ENCODE data around the gene OLFM1. TPM values are rescaled to one million over a fixed set of nuclear protein-coding genes. Genes with fewer than 3 reads are reported as not detected.

OLFM1 gene
- total RNA-seq, 4 donors from 2014 or later, result 8.5 to 73.9 (median 19.1) TPM

DNA sequence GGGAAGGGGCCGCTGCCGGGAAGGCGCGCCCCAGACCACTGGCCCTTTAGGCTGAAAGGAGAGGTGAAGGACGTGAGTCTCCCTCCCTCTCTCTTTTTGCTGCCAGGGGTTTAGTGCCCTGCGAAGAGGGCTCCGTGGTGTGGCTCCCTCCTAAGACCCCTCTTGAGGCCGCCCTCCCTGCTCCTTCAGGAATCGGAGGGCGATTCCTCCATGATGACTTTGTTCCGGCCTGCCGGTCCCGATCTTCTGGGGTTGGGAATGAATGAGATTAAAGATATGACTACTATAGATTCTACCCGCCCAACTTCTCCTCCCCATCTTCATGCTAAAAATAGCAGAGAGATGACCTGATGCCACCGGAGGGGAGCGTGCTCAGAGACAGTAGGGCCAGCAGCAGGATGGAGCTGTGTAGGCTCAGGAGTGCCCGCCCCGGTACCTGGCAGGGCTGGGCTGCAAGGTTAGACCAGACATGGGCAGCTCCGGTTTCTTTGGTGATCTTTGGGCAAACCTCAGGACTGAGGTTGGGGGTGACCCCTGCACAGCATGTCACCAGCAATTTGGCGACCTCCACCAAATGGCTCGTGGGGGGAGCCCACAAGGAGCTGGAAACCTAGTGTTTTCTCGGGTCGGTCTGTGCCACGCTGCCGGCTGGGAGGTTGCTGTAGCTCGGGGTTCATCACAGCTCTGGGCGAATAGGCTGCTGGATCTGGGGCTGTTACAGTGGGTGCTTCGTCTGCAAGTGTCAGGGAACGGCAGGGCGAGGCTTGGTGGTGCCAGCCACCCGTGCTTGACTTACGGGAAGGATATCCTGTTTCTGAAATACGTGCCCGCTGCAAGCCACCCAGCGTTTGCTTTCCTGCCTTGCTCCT is 1.7 kb downstream of the OLFM1 start:
- intact Hi-C loops (cut with DNase I; ENCODE audit: low total_unique reads), result loop anchor here (10.0 kb wide), 1 partner anchor 256 kb away; no protein-coding TSS in a partner anchor
- peaks cover 0 to 13% of the 10 kb centered on the region in 2 donors for H3K4me1 ChIP-seq
- H3K36me3 ChIP-seq, result no peaks in the 10 kb centered on the region
- H3K27ac ChIP-seq, result no peak overlapping the region
- H3K9me3 ChIP-seq, result no peaks in the 10 kb centered on the region
- H3K27me3 ChIP-seq, result peaks cover 0 to 13% of the 10 kb centered on the region in 2 donors
- peak overlapping the region; percentile 1 to 42 for H3K4me3 ChIP-seq
- no peak for DNase-seq
- TF ChIP-seq, protein P1, sequence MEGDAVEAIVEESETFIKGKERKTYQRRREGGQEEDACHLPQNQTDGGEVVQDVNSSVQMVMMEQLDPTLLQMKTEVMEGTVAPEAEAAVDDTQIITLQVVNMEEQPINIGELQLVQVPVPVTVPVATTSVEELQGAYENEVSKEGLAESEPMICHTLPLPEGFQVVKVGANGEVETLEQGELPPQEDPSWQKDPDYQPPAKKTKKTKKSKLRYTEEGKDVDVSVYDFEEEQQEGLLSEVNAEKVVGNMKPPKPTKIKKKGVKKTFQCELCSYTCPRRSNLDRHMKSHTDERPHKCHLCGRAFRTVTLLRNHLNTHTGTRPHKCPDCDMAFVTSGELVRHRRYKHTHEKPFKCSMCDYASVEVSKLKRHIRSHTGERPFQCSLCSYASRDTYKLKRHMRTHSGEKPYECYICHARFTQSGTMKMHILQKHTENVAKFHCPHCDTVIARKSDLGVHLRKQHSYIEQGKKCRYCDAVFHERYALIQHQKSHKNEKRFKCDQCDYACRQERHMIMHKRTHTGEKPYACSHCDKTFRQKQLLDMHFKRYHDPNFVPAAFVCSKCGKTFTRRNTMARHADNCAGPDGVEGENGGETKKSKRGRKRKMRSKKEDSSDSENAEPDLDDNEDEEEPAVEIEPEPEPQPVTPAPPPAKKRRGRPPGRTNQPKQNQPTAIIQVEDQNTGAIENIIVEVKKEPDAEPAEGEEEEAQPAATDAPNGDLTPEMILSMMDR (IDR thresholded peaks at IDR 0.05), result no peak
- TF ChIP-seq POLR2A (IDR thresholded peaks at IDR 0.05), result no peak

DNA sequence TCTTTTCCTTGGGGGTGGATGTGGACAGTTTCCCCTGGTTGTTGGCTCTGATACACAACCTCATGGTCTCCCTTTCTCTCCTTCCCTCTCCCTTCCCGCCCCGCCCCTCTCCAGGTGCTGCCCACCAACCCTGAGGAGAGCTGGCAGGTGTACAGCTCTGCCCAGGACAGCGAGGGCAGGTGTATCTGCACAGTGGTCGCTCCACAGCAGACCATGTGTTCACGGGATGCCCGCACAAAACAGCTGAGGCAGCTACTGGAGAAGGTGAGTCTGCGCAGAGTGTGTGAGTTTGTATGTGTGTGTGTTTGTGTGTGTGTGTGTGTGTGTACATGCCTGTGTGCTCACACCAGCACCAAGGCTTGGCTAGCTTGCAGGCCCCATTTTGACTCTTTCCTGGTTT is 2.6 kb downstream of the OLFM1 start:
- TF ChIP-seq, protein P1 (IDR thresholded peaks at IDR 0.05), result no peak
- no peak for TF ChIP-seq POLR2A (IDR thresholded peaks at IDR 0.05)
- intact Hi-C loops (cut with DNase I; ENCODE audit: low total_unique reads), result no loop called here
- Histone ChIP-seq H3K4me1 (peaks cover 0 to 13% of the 10 kb centered on the region in 2 donors), H3K9me3 (no peaks in the 10 kb centered on the region), H3K27me3 (peaks cover 0 to 13% of the 10 kb centered on the region in 2 donors), H3K4me3 (no peak overlapping the region), H3K36me3 (no peaks in the 10 kb centered on the region), H3K27ac (no peak overlapping the region)
- no peak for DNase-seq

DNA sequence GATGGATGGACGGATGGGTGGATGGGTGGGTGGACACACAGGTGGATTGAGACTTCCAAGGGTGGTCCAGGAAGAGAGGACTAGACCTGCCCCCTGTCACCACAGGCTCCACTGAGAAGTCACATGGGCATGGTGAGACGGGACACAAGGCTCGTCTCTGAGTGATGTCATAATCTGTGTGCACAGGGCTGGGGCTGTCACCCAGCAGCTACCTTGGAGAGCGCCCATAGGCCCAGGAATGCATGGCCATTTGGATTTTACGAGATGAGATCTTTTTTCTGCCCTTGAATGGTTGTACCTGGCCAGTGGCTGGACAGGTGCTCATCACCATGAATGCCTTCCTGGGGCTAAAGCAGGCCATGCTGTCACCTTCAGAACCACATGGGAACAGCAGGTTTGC is 3.1 kb downstream of the OLFM1 start:
- H3K27me3 ChIP-seq, result peaks cover 0 to 13% of the 10 kb centered on the region in 2 donors
- TF ChIP-seq POLR2A (IDR thresholded peaks at IDR 0.05), result no peak
- TF ChIP-seq, protein P1 (IDR thresholded peaks at IDR 0.05), result no peak
- H3K9me3 ChIP-seq, result no peaks in the 10 kb centered on the region
- DNase-seq, result no peak
- no peak overlapping the region for H3K4me3 ChIP-seq
- peaks cover 0 to 13% of the 10 kb centered on the region in 2 donors for H3K4me1 ChIP-seq
- intact Hi-C loops (cut with DNase I; ENCODE audit: low total_unique reads), result no loop called here
- no peak overlapping the region for H3K27ac ChIP-seq
- no peaks in the 10 kb centered on the region for H3K36me3 ChIP-seq

DNA sequence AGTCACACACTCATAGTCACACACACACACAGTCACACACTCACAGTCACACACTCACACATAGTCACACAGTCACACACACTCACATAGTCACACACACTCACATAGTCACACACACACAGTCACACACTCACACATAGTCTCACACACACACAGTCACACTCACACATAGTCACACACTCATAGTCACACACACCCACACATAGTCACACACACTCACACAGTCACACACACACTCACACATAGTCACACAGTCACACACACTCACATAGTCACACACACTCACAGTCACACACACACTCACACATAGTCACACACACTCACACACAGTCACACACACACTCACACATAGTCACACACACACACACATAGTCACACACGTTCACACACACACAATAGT is 4.1 kb downstream of the OLFM1 start:
- no peak overlapping the region for H3K4me3 ChIP-seq
- H3K36me3 ChIP-seq, result no peaks in the 10 kb centered on the region
- H3K4me1 ChIP-seq, result peaks cover 0 to 13% of the 10 kb centered on the region in 2 donors
- DNase-seq, result no peak
- intact Hi-C loops (cut with DNase I; ENCODE audit: low total_unique reads), result no loop called here
- no peaks in the 10 kb centered on the region for H3K9me3 ChIP-seq
- no peak for TF ChIP-seq POLR2A (IDR thresholded peaks at IDR 0.05)
- TF ChIP-seq, protein P1 (IDR thresholded peaks at IDR 0.05), result no peak
- peaks cover 0 to 13% of the 10 kb centered on the region in 2 donors for H3K27me3 ChIP-seq
- H3K27ac ChIP-seq, result no peak overlapping the region

DNA sequence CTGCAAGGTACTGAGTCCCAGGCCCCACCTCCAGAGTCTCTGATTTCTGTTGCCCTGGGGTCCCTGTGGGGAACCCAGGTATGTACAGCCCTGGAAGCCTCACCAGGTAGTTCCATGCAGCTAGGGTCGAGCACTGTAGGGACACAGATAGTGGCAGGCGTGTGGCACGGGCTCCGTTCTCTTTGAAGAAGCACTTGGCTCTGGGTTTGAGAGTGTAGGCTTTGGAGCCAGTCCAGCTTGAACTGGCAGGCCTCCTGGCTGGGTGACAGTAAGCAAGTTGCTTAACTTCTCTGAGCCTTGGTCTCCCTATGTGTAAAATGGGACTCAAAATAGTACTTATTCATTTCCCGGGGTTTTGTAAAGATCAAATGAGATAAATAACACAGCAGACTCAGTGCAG is 5.6 kb downstream of the OLFM1 start:
- Histone ChIP-seq H3K27ac (no peak overlapping the region), H3K4me1 (peaks cover 0 to 9% of the 10 kb centered on the region in 2 donors), H3K27me3 (peaks cover 0 to 13% of the 10 kb centered on the region in 2 donors), H3K36me3 (no peaks in the 10 kb centered on the region), H3K9me3 (no peaks in the 10 kb centered on the region), H3K4me3 (no peak overlapping the region)
- intact Hi-C loops (cut with DNase I; ENCODE audit: low total_unique reads), result no loop called here
- no peak for DNase-seq
- no peak for TF ChIP-seq POLR2A (IDR thresholded peaks at IDR 0.05)
- TF ChIP-seq, protein P1 (IDR thresholded peaks at IDR 0.05), result no peak

All from uterus (tissue), 4 donors.